Progenitor cell of endocrine pancreas (in vitro differentiated cells): ENCODE measurements around the gene STK32A. TPM values are rescaled to one million over a fixed set of nuclear protein-coding genes. Genes with fewer than 3 reads are reported as not detected.
"Not testable (repeated sequence)": the region's sequence is repeated elsewhere in the genome, so short reads cannot be mapped to it uniquely, and the experiment has no call there.

Source experiments
- DNase-seq: peaks from one replicate; pipeline ENCODE4 v3.0.0; 2021; ENCODE audit warnings: low spot score; ENCODE audit not compliant: unreplicated experiment
- H3K27ac Mint-ChIP-seq: 2 replicates; pipeline ENCODE4 v1.8.0; 2021; ENCODE audit warnings: mild to moderate bottlenecking, moderate library complexity, mixed read lengths
- H3K27me3 Mint-ChIP-seq: 2 replicates; pipeline ENCODE4 v1.8.0; 2021; ENCODE audit warnings: mixed read lengths
- H3K36me3 Mint-ChIP-seq: 2 replicates; pipeline ENCODE4 v1.8.0; 2022; ENCODE audit warnings: mixed read lengths; ENCODE audit not compliant: insufficient read depth
- H3K4me1 Mint-ChIP-seq: 2 replicates; pipeline ENCODE4 v1.8.0; 2021; ENCODE audit warnings: low read depth, mixed read lengths
- H3K4me3 Mint-ChIP-seq: 2 replicates; pipeline ENCODE4 v1.8.0; 2021; ENCODE audit warnings: low read depth, mild to moderate bottlenecking, moderate library complexity, mixed read lengths
- H3K9me3 Mint-ChIP-seq: 2 replicates; pipeline ENCODE4 v1.8.0; 2021; ENCODE audit warnings: low read depth, mixed read lengths
- CTCF ChIP-seq: fragments of 200-600 bp; sonication (generic); IDR thresholded peaks from one replicate; pipeline ENCODE4 v1.5.0; 2021; ENCODE audit warnings: antibody characterized with exemption, mild to moderate bottlenecking; ENCODE audit not compliant: unreplicated experiment
- total RNA-seq: library from RNA; stranded (reverse); gene quantifications from 2 replicates; pipeline ENCODE4 v1.2.1, GENCODE V29; 2021

Gene STK32A
- total RNA-seq, 1 donor from 2014 or later, result 1.3 TPM

DNA sequence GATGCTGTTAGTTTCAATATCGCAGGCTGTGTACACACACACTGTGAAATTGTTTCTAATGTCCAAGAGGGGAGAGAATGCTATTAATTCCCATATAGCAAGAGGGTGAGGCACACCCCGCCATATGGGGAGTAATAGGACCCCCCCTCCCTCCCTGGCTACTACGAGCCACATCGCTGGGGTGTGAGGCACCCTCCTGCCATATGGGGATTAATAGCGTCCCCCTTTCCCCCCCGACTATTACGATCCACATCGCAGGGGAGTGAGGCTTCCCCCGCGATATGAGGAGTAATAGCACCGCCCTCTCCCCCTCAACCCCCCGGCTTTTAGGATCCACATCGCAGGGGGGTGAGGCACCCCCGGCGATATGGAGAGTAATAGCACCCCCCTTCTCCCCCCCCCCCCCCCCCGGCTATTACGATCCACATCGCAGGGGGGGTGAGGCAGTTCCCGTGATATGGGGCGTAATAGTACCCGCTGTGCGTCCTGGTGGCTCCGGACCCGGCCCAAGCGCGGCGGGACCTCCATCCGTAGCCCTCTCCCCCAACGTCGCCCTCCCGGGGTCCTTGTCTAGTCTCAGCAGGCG, 494 bp upstream of the STK32A start:
- Mint-ChIP-seq H3K4me1 (peaks cover 2% of the 10 kb centered on the region), H3K4me3 (peak overlapping the region; percentile 79), H3K27ac (no peak overlapping the region), H3K9me3 (no peaks in the 10 kb centered on the region), H3K27me3 (peaks cover 68% of the 10 kb centered on the region), H3K36me3 (no peaks in the 10 kb centered on the region)
- no peak for TF ChIP-seq CTCF
- DNase-seq, result no peak

DNA sequence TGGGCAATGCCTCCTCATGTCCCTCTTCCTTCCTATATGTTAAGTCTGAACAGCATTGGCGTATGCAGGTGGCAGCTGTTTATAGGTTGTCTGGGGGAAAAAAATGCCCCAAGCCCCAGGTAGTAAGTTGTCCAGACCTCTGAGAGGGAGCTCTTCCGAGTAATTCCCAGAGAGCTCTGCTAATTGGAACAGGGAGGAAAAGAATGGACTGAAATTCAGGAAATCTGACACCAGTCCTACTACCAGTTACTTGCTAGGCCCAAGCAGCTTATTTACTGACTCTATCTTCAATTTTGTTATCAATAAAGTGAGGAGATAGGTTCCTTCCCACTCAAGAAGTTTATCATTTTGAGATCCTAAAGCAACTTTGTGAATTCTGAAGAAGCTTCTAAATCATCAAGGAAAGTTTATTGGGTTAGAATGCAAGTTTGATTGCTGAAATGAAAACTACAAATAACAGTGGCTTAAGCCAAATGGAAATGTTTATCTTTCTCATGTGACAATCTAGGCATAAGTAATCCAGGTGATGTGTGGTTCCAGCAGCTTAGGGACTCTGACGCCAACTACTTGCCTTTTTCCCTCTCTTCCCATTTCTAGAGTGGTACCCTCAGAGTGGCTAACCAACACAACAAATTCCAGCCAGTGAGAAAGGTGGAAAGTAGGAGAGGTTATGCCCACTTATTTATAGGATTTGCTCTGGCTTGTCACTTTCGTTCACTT, 5.6 kb downstream of the STK32A start:
- Mint-ChIP-seq H3K4me3 (no peak overlapping the region), H3K4me1 (peaks cover 2% of the 10 kb centered on the region), H3K9me3 (no peaks in the 10 kb centered on the region), H3K27me3 (peaks cover 19% of the 10 kb centered on the region), H3K36me3 (no peaks in the 10 kb centered on the region), H3K27ac (no peak overlapping the region)
- no peak for DNase-seq
- TF ChIP-seq CTCF, result no peak

GRCh38 chr5:147243238-147243637, 8.4 kb downstream of the STK32A start:
- not testable (repeated sequence) for DNase-seq, H3K27ac Mint-ChIP-seq, H3K9me3 Mint-ChIP-seq, H3K36me3 Mint-ChIP-seq, H3K4me1 Mint-ChIP-seq, H3K4me3 Mint-ChIP-seq, H3K27me3 Mint-ChIP-seq

GRCh38 chr5:147245381-147246165, 10.7 kb downstream of the STK32A start:
- no peak for DNase-seq
- H3K4me1 Mint-ChIP-seq, result no peaks in the 10 kb centered on the region
- no peak overlapping the region for H3K27ac Mint-ChIP-seq
- no peak for TF ChIP-seq CTCF
- H3K27me3 Mint-ChIP-seq, result no peaks in the 10 kb centered on the region
- H3K36me3 Mint-ChIP-seq, result no peaks in the 10 kb centered on the region
- H3K4me3 Mint-ChIP-seq, result no peak overlapping the region
- no peaks in the 10 kb centered on the region for H3K9me3 Mint-ChIP-seq

- Mint-ChIP-seq H3K4me1 (no peaks in the 10 kb centered on the region), H3K36me3 (no peaks in the 10 kb centered on the region), H3K9me3 (no peaks in the 10 kb centered on the region), H3K27ac (no peak overlapping the region), H3K4me3 (no peak overlapping the region), H3K27me3 (no peaks in the 10 kb centered on the region)
- DNase-seq, result no peak
- no peak for TF ChIP-seq CTCF
Observed at GRCh38 chr5:147248561-147248960, 13.7 kb downstream of the STK32A start.
